CD4-positive, CD25-positive, alpha-beta regulatory T cell (primary cell): Measurements from ENCODE around the gene PLAAT5. TPM values are rescaled to one million over a fixed set of nuclear protein-coding genes. Genes with fewer than 3 reads are reported as not detected.

Experiments
- polyA plus RNA-seq, 4 donors: library from polyadenylated mRNA; unstranded; fragments of 300-500 nt; fragmentation: Illumina TruSeq; gene quantifications; one replicate each; pipeline ENCODE4 v1.2.3, GENCODE V29; 2021
- total RNA-seq: library from RNA; stranded (reverse); gene quantifications from one replicate; pipeline ENCODE4 v1.2.3, GENCODE V29; 2022

The PLAAT5 gene
- total and polyA plus RNA-seq, 5 donors from 2014 or later, result 1.8 TPM; not detected in 4

Other genes starting within 250 kb of the PLAAT5 start
- not detected for gene SLC22A25, start 247.6 kb downstream of the PLAAT5 start, total RNA-seq
- not detected for gene SLC22A25, start 247.6 kb downstream of the PLAAT5 start, polyA plus RNA-seq
- gene SLC22A9, start 121.4 kb downstream of the PLAAT5 start, total RNA-seq, result not detected
- not detected for gene SLC22A9, start 121.4 kb downstream of the PLAAT5 start, polyA plus RNA-seq
- 0.94 TPM for gene LGALS12, start 14.9 kb upstream of the PLAAT5 start, total RNA-seq
- not detected for gene LGALS12, start 14.9 kb upstream of the PLAAT5 start, polyA plus RNA-seq
- gene PLAAT4, start 45.6 kb upstream of the PLAAT5 start, total RNA-seq, result 118 TPM
- gene PLAAT4, start 45.6 kb upstream of the PLAAT5 start, polyA plus RNA-seq, result 100 to 1,000 TPM; 405 to 493 (median 439) TPM
- gene PLAAT2, start 72.2 kb upstream of the PLAAT5 start, total RNA-seq, result not detected
- gene PLAAT2, start 72.2 kb upstream of the PLAAT5 start, polyA plus RNA-seq, result under 1 TPM in 2 of 4 donors, not detected in 2; 0.28 to 0.47 TPM
- gene PLAAT3, start 123.3 kb upstream of the PLAAT5 start, total RNA-seq, result 5.8 TPM
- gene PLAAT3, start 123.3 kb upstream of the PLAAT5 start, polyA plus RNA-seq, result 10 to 100 TPM in 1 of 4 donors, 1 to 10 TPM in 3; 3.1 to 19.0 (median 5.8) TPM
- gene ATL3, start 180.2 kb upstream of the PLAAT5 start, total RNA-seq, result 33.7 TPM
- gene ATL3, start 180.2 kb upstream of the PLAAT5 start, polyA plus RNA-seq, result 10 to 100 TPM; 23.6 to 26.4 (median 25.0) TPM
- 33.2 TPM for gene RTN3, start 190.3 kb upstream of the PLAAT5 start, total RNA-seq
- gene RTN3, start 190.3 kb upstream of the PLAAT5 start, polyA plus RNA-seq, result 10 to 100 TPM; 41.5 to 63.6 (median 48.4) TPM